A549 treated with dexamethasone at 1 μM for 4 hours (cell line): Measurements from ENCODE around the gene HNRNPC. TPM values are rescaled to one million over a fixed set of nuclear protein-coding genes. Genes with fewer than 3 reads are reported as not detected.

Source experiments
- total RNA-seq: library from RNA; stranded (reverse); fragments of 200-300 nt; extraction: Qiagen RNA extraction; gene quantifications from 5 replicates; pipeline ENCODE4 v1.2.3, GENCODE V29; 2022

Gene HNRNPC
- 867 to 980 TPM (median 927 TPM) in 5 replicates for total RNA-seq

GRCh38 chr14:21269252-21270046 lies at the start of gene HNRNPC:
TSS of gene HNRNPC (minus strand) at chr14:21269442. CDS start at chr14:21234193, 35,249 bp downstream.

GRCh38 chr14:21279783-21280182 lies 10.5 kb upstream of the HNRNPC start, which contains the start of gene RPGRIP1:
TSS of gene RPGRIP1 (plus strand) at chr14:21280083. CDS start at chr14:21287977, 7,894 bp downstream.

Other genes with a start within 250 kb of the HNRNPC start
- gene NDRG2, start 244.4 kb downstream of the HNRNPC start, total RNA-seq = 2.1 to 3.3 TPM (median 2.6 TPM) in 5 replicates
- gene TPPP2, start 239.2 kb downstream of the HNRNPC start, total RNA-seq = not detected in 5 replicates
- gene RNASE13, start 234.6 kb downstream of the HNRNPC start, total RNA-seq = not detected in 5 replicates
- gene RNASE7, start 227.1 kb downstream of the HNRNPC start, total RNA-seq = not detected in 5 replicates
- gene RNASE8, start 211.6 kb downstream of the HNRNPC start, total RNA-seq = not detected in 5 replicates
- gene ARHGEF40, start 199.1 kb downstream of the HNRNPC start, total RNA-seq = 6.1 to 9.8 TPM (median 9.0 TPM) in 5 replicates
- gene ZNF219, start 170.8 kb downstream of the HNRNPC start, total RNA-seq = 16.2 to 30.7 TPM (median 28.5 TPM) in 5 replicates
- gene TMEM253, start 168.4 kb downstream of the HNRNPC start, total RNA-seq = 0.90 to 1.1 TPM (median 0.96 TPM) in 5 replicates
- gene OR5AU1, start 113.4 kb downstream of the HNRNPC start, total RNA-seq = not detected in 5 replicates
- gene RPGRIP1, start 10.6 kb upstream of the HNRNPC start, total RNA-seq = 0.15 to 0.39 TPM (median 0.25 TPM) in 5 replicates
- gene SUPT16H, start 114.6 kb upstream of the HNRNPC start, total RNA-seq = 106 to 116 TPM (median 110 TPM) in 5 replicates
- gene CHD8, start 186.7 kb upstream of the HNRNPC start, total RNA-seq = 38.1 to 43.5 TPM (median 41.9 TPM) in 5 replicates
- 12.2 to 14.6 TPM (median 13.4 TPM) in 5 replicates for gene RAB2B, start 207.5 kb upstream of the HNRNPC start, total RNA-seq
- 55.7 to 79.3 TPM (median 69.0 TPM) in 5 replicates for gene TOX4, start 207.8 kb upstream of the HNRNPC start, total RNA-seq
- 36.8 to 45.6 TPM (median 43.7 TPM) in 5 replicates for gene METTL3, start 241.9 kb upstream of the HNRNPC start, total RNA-seq